Left colon (tissue), 2 donors: ENCODE results near the gene ATP2A3. TPM values are rescaled to one million over a fixed set of nuclear protein-coding genes. Genes with fewer than 3 reads are reported as not detected.

Experiments
- ATAC-seq: fragments of 200-7000 bp; cut with Tn5 transposase; one replicate; pipeline ENCODE4 v1.9.1; 2020; ENCODE audit warnings: mild to moderate bottlenecking, moderate library complexity
- DNase-seq, 2 donors: peaks; one replicate each; pipeline ENCODE4 v3.0.0-alpha.2; 2020
- intact Hi-C, 2 donors: fragments of 100-400 bp; cut with DNase I in 1 of 2; cut with micrococcal nuclease in 1 of 2; formaldehyde crosslinking; loops; one replicate each; pipeline versions ENCODE4 v1.11.2 to v1.14.0; 2022; cut with DNase I, micrococcal nuclease
- total RNA-seq, 2 donors: library from RNA; stranded (reverse); fragmentation: NEBNext Ultra II Directional; extraction: Animal tissue kit (Norgen Biotek cat#: 25700); gene quantifications; one replicate each; pipeline ENCODE4 v1.2.1, GENCODE V29; 2021
- donor health status: DM: no; HTN: no; CAD: no.
- donor health status: DM: yes; HTN: yes; CAD: no.

The ATP2A3 gene
- total RNA-seq, 2 donors from 2014 or later = 276 to 300 TPM

DNA sequence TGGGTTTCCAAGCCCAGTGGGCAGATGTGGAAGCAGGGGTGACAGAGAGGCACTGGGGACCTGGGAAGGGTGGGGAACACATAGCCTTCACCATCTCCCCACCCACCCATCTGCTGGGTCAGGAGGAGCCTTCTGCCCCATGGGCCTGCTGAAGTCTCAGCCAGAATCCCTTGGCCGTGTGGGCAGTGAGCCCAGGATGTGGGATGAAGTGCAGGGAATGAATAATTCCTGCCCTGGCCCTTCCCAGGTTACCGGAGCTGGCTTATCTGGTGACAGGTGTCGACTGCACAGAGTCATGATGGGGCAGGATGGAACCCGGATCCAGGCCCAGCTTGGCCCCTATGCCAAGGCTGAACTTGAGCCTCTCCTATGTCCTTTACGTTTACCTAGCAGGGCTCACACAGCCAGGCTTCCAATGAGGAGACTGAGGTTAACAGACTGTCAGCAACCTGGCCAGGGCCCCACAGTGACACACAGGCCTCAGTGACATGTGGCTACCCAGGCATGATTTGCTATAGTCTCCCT lies 17.5 kb downstream of the ATP2A3 start:
- ATAC-seq (no peak), DNase-seq (no peak)
- intact Hi-C loops = no loop called here

DNA sequence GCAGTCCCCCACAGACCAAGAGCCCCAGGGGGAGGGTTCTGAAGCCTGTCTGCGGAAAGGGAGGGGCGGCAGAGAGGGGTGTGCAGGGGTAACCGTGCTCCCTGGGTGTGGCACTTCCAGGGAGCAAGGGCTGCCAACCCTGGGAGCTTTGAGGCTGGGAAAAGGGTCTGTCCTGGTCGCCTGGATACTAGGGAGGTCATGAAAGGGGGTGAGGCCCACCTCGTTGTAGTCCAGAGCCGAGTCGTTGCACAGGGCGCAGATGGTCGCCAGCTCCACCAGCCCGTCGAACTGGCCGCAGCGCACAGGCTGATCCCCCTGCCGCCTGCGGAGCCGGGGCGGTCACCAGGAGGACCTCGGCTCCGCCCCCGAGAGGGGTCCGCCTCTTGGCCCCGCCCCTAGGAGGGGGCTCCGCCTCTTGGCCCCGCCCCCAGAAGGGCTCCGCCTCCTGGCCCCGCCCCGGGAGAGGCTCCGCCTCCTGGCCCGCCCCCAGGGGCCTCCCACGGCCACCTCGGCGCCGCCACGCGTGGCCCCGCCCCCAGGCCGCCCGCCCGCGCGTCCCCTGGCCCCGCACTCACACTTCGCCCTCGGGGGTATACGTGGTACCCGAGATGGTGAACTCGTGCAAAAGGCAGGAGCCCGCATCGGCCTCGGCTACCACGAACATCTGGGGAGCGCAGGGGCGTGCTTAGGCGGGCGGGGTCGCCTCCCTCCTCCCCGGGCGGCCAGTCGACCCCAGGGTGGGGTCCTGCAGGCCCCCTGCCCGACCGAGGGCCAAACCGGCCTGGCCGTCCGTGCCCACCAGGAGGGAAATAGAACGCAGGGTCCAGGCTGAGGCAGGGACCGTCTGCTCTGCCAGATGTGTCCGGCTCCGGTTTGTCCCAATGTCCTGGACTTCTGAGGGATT lies 19.5 kb downstream of the ATP2A3 start:
- intact Hi-C loops = no loop called here
- ATAC-seq (peak; percentile 58), DNase-seq (no peak)

DNA sequence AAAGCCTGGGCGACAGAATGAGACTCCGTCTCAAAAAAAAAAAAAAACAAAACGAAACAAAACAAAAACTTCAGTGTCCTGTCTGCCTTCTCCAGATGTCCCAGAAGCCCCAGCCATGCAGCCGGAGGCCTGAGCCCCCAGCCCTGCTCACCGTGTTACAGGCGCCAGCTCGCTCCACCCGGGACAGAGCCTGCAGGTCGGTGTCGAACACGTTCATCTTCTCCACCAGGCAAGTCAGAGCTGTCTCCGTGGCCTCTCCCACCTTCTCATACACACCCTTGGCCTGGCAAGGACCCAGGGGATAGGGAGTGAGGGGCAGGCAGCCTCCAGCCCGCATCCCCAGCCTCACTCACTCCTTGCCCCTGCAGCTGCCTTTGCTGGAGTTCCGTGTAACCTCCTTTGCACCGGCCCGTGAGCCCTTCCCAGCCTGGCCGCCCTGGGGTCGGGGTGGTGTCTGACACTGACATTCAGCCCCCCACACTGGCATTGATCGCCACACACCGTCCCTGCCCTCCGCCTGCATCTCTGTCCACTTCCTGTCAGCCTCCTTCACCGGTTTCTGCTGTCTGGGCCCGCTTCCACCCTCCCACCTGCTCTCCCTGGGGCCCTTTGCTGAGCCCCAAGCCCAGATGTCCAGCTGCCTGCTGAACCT lies 20.9 kb downstream of the ATP2A3 start:
- intact Hi-C loops = no loop called here
- ATAC-seq (no peak), DNase-seq (no peak)

DNA sequence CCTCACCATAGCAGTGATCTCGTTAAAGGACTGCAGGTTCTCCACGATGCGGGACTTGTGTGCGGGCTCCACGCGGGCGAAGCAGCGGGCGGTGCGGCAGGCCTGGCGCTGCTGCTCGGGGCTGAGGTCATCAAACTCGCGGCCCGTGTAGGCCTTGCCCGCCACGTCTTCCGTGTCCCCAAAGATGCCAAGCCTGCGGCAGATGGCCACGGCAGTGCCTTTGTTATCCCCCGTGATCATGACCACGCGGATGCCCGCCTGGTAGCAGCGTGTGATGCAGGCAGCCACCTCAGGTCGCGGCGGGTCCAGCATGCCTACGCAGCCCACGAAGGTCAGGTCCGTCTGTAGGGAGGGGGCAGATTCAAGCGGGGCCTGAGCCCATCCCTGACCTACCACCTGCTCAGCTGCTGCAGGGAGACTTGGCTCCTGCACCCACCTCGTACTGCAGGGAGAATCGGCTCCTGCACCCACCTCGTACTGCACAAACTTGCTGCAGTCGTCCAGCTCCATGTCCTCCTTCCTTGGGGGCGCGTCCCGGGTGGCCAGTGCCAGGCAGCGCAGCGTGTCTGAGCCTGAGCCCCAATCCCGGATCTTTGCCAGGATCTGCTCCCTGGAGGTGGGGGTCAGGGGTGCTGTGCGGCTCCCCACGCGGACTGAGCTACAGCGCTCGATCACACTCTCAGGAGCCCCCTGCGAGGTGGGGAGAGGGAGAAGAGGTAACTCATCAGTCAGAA lies 23.1 kb downstream of the ATP2A3 start:
- intact Hi-C loops = no loop called here
- ATAC-seq = no peak

DNA sequence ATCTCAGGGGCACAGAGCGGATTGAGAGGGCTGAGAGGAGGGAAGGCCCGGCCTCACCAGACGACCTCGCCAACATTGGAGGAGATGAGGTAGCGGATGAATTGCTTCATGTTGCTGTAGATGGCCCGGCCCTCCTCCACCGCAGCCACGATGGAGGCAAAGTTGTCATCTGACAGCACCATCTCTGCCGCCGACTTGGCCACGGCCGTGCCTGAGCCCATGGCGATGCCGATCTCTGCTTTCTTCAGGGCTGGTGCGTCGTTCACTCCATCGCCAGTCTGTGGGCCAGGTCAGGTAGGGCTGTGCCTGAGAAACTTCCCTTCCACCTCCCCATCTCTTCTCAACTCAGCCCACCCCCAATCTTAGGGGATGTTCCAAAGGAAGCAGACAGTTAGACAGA lies 26.9 kb downstream of the ATP2A3 start:
- DNase-seq = no peak
- intact Hi-C loops = no loop called here

More for the DNA sequence above, 23.1 kb downstream of the ATP2A3 start:
- DNase-seq = no peak

DNA sequence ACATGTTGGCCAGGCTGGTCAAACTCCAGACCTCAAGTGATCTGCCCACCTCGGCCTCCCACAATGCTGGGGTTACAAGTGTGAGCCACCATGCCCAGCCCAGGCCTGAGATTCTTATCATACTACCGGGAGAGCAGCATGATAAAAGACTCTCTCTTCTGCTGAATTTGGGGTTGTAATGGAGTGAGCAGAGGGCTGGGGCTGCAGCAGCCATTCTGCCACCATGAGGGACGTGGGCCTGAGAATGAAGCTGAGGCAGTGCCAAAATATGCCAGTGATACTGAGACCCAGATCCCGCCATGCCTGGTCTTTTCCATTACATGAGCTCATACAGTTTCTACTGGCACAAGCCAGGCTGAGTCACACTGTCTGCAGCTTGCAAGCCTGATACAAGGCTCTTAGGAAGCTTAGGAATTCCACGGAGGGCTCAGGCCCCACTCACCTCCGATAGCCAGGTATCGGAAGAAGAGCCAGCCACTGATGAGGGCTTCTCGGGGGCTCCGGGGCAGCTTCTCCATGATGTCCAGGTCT lies 28.3 kb downstream of the ATP2A3 start:
- intact Hi-C loops = no loop called here
- DNase-seq = no peak
- ATAC-seq = no peak

More for the DNA sequence above, 26.9 kb downstream of the ATP2A3 start:
- no peak for ATAC-seq

DNA sequence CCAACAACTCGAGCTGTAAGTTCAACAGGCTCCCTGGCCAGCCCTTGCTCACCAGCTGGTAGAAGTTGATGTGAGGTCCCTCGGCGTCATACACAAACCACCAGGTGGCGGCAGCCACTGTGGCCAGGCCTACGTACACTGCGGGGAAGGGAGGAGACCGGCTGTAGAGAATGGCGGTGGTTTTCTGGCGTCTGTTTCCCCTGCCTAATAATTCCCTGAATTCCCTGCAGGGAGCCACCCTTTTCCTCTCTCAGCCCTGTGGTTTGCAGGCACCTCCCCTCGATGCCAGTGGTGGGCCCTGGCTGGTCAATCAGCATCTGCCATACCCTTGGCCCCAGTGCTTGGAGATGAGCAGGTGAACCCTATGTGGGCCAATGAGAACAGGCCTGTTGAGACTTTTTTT lies 29.1 kb downstream of the ATP2A3 start:
- ATAC-seq (peak; percentile 92), DNase-seq (peak; percentile 64 to 80)
- intact Hi-C loops = no loop called here

DNA sequence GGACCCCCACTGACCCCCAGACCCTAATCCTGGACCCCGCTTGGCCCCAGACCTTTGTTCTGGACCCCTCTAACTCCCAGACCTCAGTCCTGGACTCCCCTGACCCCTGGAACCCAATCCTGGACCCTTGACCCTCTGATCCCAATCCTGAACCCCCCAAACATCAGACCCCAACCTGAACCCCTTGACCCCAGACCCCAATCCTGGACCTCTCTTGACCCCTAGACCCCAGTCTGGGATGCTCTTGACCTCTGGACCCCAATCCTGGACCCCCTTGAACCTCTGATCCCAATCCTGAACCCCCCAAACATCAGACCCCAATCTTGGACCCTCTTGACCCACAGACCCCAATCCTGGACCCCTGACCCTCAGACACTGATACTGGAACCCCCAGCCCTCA lies 34.5 kb downstream of the ATP2A3 start:
- intact Hi-C loops = no loop called here

DNA sequence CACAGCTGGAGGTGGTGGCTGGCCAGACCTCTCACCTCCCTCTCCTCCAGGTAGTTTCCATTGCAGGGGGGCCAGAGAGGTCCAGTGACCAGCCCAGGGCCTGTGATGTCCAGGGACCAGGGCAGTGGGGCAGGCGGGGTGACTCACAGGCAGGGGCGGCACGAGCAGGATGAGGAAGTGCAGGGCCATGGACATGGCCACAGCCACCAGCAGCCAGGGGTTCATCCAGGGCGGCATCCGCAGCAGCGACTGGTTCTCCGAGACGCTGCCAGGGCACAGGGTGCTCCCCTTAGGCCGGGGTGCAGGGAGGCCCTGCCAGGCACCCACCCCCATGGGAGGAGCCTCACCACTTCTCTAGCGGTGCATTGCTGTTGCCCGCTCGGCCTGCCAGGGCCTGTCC lies 35.1 kb downstream of the ATP2A3 start:
- ATAC-seq (no peak), DNase-seq (no peak)
- intact Hi-C loops = no loop called here

More for the DNA sequence above, 34.5 kb downstream of the ATP2A3 start:
- ATAC-seq (no peak), DNase-seq (no peak)

DNA sequence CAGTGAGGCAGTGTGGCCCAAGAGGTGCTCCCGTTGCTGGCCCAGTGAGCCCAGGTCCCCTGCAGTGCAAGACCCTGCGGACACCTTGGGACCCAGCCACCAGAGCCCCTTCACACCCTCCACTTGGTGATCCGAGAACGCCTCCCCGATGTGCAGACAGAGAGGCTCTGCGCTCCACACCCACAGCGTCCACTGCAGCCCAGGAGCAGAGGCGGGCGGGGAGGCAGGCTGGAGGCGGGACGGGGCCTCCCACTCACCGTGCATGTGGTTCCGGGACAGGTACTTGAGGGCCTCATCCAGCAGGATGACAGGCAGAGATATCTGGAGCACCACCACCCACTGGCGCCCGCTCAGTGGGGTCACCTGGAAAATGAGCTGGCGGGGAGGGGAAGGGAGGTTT lies 35.8 kb downstream of the ATP2A3 start:
- intact Hi-C loops = no loop called here
- no peak for DNase-seq

DNA sequence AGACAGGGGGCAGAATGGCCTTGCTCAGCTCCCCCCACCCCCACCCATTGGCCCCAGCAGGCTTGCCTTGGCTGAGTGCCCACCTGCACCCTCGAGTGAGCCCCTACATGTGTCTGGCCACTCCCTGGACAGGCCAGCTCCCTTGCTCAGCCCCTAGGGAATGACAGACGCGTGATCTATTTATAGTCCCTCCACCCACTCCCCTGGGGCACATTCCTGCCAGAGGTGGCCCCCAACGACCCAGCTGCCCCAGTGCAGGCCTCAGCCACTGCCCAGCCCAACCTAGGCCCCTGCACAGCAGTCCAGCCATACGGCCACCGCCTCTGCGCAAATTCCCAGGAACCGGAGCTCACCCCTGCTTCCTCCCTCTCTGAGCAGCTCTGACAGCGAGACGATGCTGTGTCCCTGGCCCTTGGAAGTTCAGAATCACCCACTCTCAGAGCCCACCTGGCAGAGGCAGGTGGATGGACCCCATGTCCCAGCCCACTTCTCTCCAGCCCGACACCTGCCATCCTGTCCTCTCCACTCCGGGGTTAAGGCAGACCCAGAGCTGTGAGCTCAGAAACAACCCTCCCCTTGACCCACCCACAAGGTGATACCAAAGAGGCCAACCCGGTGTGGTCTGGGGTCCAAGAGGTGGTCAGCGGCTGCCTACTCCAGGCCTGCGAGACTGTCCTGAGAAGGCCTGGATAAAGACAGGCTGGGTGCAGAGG lies 36.5 kb downstream of the ATP2A3 start:
- ATAC-seq (no peak), DNase-seq (no peak)
- intact Hi-C loops = no loop called here

More for the DNA sequence above, 35.8 kb downstream of the ATP2A3 start:
- no peak for ATAC-seq

DNA sequence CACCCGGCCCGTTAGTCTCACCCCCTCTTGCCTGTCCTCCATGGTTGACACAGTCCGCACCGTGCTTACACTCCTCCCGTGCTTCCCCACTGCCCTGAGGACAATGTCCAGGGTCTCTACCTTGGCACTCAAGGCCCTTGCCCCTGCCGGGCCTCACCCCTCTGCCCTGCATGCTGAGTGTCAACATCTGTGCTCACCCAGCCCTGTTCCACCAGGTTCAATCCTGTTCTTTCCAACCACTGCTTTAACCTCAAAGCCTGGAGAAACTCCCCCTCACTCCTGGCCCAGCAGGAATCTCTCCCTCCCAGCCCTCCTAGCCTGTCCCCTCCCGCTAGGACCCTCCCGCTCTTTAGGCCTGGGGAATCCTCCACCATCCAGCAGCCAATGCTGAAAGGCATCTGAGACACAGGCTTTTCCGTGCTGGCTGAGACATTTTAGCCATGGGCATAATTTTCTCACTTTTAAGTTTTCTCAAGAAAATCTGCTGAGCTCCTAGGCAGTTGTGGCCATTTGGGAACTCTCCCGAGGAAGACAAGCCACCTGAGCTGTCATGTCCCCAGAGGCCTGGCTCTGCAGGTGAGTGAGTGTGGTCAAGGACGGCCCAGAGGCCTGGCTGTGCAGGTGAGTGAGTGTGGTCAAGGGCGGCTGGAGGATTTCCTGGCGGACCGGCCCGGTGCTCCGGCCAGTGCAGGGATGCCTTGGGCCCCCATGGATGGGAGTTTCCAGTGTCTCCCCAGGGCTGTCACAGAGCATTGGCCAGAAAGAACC lies 37.2 kb downstream of the ATP2A3 start:
- intact Hi-C loops = no loop called here
- DNase-seq (no peak), ATAC-seq (no peak)

DNA sequence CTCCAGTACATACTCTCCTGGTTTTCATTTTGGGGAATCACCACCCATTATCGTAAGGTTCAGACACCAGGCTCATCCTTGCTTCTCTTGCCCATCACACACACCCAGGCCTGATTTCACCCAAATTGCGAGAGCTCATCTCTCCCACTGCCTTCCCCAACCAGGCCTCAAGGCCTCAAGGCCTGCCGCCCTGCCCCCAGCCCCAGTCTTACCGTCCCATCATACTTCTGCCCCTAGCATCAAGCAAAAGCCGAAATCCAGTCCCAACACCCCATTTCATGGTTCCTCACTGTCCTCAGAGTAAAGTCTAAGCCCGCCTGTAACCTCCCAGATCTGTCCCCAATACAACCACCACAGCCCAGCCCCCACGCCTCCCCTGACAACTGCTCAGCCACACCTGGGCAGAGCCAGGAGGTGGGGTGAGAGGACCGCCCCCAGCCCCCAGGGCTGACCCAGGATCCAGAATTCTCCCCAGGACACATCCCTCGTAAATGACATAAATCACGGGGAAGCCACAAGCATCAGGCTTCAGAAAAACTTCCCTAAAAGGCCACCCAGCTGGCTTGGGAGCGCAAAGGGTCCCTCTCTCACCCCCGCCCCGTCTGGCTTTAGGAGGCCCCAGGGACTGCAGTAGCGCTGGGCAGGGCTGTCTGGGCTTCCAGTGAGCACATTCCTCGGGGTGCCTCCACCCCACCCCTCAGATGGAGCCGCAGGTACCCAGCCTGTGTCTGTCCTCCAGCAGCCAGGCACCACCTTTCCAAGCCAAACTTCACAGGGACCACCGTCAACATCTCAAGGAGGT lies 38.4 kb downstream of the ATP2A3 start:
- ATAC-seq = no peak
- intact Hi-C loops = no loop called here
- no peak for DNase-seq

DNA sequence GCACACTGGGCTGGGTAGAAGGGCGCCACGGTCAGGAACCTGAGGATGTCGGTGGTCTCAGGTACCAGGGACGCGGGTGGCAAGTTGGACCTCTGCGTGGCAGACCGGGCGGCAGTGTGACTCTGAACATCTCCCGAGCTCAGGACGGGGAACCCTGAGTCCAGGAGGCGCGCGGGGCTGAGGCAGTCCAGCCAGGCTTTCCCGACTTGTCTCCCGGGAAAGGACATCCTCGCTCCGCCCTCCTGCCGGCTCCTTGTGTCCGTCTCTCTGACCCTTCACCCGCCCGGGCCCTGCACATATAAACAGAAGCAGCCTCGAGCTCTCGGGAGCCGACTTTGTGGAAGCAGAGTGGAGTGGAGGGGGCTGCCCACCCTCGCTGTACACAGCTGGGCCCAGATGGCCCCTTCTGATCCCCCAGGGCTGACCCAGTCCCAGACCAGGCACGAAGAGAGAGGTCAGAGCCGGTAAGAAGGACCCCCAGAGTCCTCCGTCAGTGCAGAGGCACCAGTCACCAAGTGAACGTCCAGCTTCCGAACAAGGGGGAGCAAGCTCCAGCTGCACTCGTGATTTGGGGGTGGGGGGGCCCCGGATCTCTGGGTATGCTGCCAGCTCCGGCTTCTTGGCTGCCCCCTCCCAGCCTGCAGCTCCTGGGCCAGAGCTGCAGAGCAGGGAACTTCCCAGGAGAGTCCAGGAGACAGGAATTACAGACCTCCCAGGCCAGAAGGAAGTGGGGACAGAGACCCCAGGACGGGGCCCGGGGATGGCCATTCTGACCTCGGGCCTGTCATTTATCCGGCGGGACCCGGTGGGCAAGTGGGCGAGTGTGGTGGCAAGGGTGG lies 39.5 kb downstream of the ATP2A3 start:
- intact Hi-C loops = no loop called here
- DNase-seq = peak in 1 of 2 donors; percentile 40
- peak; percentile 3 for ATAC-seq

DNA sequence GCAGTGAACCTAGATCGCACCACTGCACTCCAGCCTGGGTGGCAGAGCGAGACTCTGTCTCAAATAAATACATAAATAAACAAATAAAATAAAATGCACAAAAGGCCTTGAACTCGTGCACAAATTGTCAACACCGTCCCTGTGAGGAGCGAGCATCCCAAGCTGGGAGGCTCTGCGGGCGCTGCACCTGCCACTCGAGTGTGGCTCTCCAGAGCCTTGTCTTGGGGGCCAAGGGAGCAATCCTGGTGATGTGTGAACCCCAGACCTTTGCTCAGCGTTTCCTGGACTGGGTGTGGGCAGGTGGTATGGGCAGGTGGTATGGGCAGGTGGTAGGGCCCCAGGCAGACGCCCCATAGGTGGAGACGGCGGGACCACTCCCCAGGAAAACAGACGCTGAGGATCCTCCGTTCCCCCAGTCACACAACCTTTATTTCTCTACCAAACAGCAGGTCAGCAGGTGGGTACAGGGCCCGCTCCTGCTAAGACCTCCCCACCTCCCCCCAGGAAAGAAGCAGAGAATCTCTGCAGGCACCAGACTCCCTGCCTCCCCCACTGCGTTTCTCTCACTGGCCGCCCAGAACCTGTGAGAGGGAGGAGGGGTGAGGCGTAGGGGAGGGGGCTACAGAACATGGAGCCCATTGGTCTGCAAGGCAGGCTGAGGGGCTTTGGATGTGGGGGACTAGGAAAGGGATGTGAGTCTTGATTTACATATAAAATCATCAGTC lies 40.6 kb downstream of the ATP2A3 start:
- intact Hi-C loops = no loop called here
- DNase-seq (no peak), ATAC-seq (peak; percentile 10)

DNA sequence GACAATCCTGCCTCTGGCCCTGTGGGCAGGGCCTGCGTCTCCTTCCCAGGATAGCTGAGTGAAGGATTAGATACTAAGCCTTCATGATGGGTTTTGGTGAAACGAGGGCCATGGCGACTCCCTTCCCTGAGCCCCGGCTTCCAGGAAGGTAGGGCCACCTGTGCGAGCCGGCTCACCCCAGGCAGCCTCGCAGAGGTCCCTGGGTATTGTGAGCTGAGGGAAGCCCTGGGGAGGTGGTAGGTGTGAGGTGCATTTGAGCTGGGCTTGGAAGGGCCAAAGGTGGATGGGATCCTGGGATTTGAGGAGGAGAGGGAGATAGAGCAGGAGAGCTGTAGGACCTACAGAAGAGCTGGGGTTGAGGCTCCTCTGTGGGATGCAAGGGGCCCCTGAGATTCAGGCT lies 41.5 kb downstream of the ATP2A3 start:
- intact Hi-C loops = no loop called here
- ATAC-seq (peak; percentile 17), DNase-seq (no peak)
